Measurements from ENCODE around the gene METTL26. TPM values are rescaled to one million over a fixed set of nuclear protein-coding genes. Genes with fewer than 3 reads are reported as not detected.

Gene METTL26
- total and polyA plus RNA-seq, 2 of the 8 experiments (the other 6 are each of a cell fraction or from before 2014, with no cell fraction given): 100 to 186 TPM

DNA sequence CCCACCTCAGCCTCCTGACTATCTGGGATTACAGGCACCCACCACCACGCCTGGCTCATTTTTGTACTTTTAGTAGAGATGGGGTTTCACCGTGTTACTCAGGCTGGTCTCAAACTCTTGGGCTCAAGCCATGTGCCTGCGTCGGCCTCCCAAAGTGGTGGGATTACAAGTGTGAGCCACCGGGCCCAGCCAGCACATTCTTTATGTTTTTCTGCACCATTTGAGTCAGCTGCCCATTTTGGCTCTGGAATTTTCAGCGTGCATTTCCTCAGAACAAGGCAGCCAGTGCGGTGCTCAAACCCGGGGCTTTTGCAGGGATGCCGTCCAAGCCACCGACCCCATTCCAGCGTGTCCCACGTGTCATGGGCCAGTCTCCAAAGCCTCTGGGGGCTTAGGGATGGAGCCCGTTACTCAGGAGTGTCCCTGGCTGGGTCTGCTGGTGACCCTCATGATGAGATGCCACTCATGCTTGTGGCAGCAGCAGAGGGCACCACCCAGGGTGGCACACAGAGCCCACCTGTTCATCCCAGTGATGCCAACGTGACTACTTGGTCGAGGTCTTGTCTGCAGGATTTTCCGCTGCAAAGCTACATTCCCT is 50.0 kb downstream of the METTL26 start (continued):
- no peak for TF ChIP-seq ASH2L (IDR thresholded peaks at IDR 0.05; ENCODE audit: low read length)
- TF ChIP-seq EGR1 (IDR thresholded peaks at IDR 0.05; ENCODE audit: borderline replicate concordance, low read depth, low read length): no peak

Measured in H1 (cell line).